Esophagus squamous epithelium (tissue), 5 donors: ENCODE data around the gene KPTN. TPM values are rescaled to one million over a fixed set of nuclear protein-coding genes. Genes with fewer than 3 reads are reported as not detected.

Experiments
- DNase-seq: peaks from one replicate; lab custom pipeline; 2025; lab: John Stamatoyannopoulos, UW
- H3K27ac ChIP-seq, 4 donors: fragments of 200-600 bp; sonication (generic); one replicate each; pipeline ENCODE4 v1.5.1; 2016 to 2019; ENCODE audit warnings: mild to moderate bottlenecking in 1 of 4
- H3K27me3 ChIP-seq, 4 donors: fragments of 200-600 bp; sonication (generic); 1 replicate in 3 of 4; 2 replicates in 1 of 4; pipeline versions ENCODE4 v1.5.1 to v1.6.0; 2017 to 2021; ENCODE audit warnings: antibody characterized with exemption in 1 of 4
- H3K36me3 ChIP-seq, 3 donors: fragments of 200-600 bp; sonication (generic); one replicate each; pipeline ENCODE4 v1.5.1; 2016 to 2019
- H3K4me1 ChIP-seq, 3 donors: fragments of 200-600 bp; sonication (generic); one replicate each; pipeline ENCODE4 v1.5.1; 2017 to 2019
- H3K4me3 ChIP-seq, 4 donors: fragments of 200-600 bp; sonication (generic); 1 replicate in 3 of 4; 2 replicates in 1 of 4; pipeline ENCODE4 v1.5.1; 2016 to 2019; ENCODE audit warnings: mild to moderate bottlenecking in 2 of 4, moderate library complexity in 1 of 4
- H3K9me3 ChIP-seq, 3 donors: fragments of 200-600 bp; sonication (generic); one replicate each; pipeline ENCODE4 v1.5.1; 2016 to 2019
- POLR2A ChIP-seq, 4 donors: fragments of 450-650 bp; IDR thresholded peaks; one replicate each; pipeline ENCODE4 v1.6.1; 2017; ENCODE audit warnings: antibody characterized with exemption in 4 of 4, mild to moderate bottlenecking in 4 of 4, moderate library complexity in 3 of 4
- WGBS, 2 donors: methylation state at CpG; one replicate each; pipeline ENCODE4 v1.1.5; 2018; 5-methylcytosine and 5-hydroxymethylcytosine counted together
- intact Hi-C: fragments of 100-400 bp; cut with DNase I; formaldehyde crosslinking; loops from one replicate; pipeline ENCODE4 v1.15.0; 2022
- total RNA-seq, 4 donors: library from RNA; depleted of rRNA; stranded (reverse); fragments of >200 nt; gene quantifications; one replicate each; pipeline ENCODE4 v1.1.0, GENCODE V29; 2016
- TF ChIP-seq, protein P1 (sequence below), 6 experiments: fragments of 450-650 bp in 4 of 6; fragments of 200-600 bp in 2 of 6; sonication (generic) in 2 of 6; IDR thresholded peaks; one replicate each; pipeline ENCODE4 v1.5.1; 2016 to 2019; ENCODE audit warnings: antibody characterized with exemption in 6 of 6, mild to moderate bottlenecking in 4 of 6, moderate library complexity in 4 of 6
- donor health status: DM: yes; HTN: yes; CAD: no.

KPTN gene
- total RNA-seq, 4 donors from 2014 or later: 5.6 to 9.4 (median 8.4) TPM

DNA sequence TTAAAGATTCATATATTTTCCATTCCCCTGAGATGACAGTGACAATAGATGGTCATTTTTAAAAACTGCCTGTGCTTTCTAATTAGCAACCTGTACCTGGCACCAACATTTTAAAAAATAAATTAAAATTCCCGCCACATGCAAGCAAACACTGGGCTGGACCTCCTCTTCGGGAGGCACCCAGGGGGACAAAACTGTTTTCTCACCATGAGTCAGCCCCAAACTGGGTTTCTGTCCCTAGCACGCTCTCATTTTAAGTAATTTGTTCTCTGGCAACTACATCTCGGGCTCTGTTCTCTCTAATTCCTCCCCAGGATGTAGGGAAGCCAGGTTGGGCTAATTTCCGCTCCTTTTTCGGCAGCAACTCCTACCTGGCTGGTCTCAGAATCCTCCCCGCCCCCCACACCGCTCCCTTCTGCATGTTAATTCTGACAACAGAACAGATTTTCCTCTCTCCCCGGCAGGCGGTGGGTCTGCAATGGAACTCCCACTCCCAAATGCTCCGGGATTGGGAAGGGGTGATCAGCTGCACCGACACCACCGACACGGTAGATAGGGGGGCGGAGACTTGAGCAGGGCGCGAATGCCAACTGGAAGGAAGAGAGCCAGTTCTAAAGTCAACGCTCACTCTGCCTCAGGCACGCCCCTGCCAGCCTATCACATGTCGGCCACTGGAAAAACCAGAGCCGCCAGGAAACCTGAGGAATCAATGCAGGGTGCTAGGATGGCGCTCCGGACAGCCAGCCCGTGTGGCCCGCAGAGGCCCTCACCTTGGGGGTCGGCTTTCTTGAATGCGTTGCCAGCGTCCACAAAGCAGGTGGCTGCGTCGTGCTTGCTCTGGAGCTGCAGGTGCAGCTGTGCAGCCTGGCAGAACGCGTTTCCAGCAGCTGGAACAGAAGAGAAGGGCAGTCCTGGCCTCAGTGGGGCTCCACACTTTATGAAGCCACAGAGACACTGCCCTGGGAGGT is 16.1 kb upstream of the KPTN start:
- WGBS, 2 donors: 72 to 88% methylated on average over 10 to 13 of the region's 32 CpGs
- Histone ChIP-seq H3K27me3 (no peaks in the 10 kb centered on the region), H3K4me3 (no peak overlapping the region), H3K9me3 (no peaks in the 10 kb centered on the region), H3K36me3 (peaks cover 25 to 98% (median 49%) of the 10 kb centered on the region in 3 donors), H3K27ac (no peak overlapping the region), H3K4me1 (peaks cover 0 to 22% (median 0%) of the 10 kb centered on the region in 3 donors)
- DNase-seq: no peak
- TF ChIP-seq, protein P1, sequence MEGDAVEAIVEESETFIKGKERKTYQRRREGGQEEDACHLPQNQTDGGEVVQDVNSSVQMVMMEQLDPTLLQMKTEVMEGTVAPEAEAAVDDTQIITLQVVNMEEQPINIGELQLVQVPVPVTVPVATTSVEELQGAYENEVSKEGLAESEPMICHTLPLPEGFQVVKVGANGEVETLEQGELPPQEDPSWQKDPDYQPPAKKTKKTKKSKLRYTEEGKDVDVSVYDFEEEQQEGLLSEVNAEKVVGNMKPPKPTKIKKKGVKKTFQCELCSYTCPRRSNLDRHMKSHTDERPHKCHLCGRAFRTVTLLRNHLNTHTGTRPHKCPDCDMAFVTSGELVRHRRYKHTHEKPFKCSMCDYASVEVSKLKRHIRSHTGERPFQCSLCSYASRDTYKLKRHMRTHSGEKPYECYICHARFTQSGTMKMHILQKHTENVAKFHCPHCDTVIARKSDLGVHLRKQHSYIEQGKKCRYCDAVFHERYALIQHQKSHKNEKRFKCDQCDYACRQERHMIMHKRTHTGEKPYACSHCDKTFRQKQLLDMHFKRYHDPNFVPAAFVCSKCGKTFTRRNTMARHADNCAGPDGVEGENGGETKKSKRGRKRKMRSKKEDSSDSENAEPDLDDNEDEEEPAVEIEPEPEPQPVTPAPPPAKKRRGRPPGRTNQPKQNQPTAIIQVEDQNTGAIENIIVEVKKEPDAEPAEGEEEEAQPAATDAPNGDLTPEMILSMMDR (IDR thresholded peaks at IDR 0.05): no peak
- no peak for TF ChIP-seq POLR2A (IDR thresholded peaks at IDR 0.05)
- intact Hi-C loops: no loop called here

DNA sequence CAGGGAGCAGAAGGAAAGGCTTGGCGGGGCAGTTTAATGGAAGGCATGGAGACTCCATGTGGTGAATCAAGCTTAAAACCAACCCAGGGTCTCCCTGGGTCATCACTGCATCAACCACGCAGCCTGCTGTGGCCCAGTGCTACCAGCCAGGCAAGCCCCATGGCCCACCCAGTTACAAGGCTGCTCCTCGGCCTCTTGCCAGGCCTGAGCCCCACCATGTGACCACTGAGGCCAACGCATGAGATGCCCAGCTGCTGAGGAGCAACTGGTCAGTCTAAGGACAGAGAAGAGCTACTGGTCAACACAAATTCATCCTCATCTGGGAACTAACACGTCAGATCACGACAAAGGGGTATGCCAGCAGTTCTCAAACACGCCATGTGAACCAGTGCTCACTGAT is 15.4 kb upstream of the KPTN start:
- H3K27ac ChIP-seq: no peak overlapping the region
- peaks cover 0 to 22% (median 0%) of the 10 kb centered on the region in 3 donors for H3K4me1 ChIP-seq
- H3K27me3 ChIP-seq: no peaks in the 10 kb centered on the region
- no peak for DNase-seq
- no peak for TF ChIP-seq POLR2A (IDR thresholded peaks at IDR 0.05)
- TF ChIP-seq, protein P1 (IDR thresholded peaks at IDR 0.05): no peak
- peaks cover 25 to 99% (median 49%) of the 10 kb centered on the region in 3 donors for H3K36me3 ChIP-seq
- H3K4me3 ChIP-seq: no peak overlapping the region
- 87 to 91% methylated on average over 4 to 6 of the region's 7 CpGs for WGBS, 2 donors
- H3K9me3 ChIP-seq: no peaks in the 10 kb centered on the region
- intact Hi-C loops: no loop called here

DNA sequence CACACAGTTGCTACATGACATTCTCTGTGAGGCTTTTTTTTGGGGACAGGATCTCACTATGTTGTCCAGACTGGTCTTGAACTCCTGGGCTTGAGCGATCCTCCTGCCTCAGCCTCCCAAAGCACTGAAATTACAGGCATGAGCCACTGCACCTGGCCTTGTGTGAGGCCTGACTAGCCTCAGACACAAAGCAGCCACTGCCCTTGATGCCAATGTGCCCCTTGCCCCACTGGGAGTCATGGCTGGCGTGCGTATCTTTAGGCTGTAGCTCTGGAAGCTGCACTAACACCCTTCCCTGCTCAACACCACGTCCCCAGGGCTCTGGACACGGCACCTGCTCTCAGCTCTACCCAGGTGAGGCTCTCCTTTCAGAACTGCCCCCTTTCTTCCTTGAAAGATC is 14.5 kb upstream of the KPTN start:
- Histone ChIP-seq H3K4me1 (peaks cover 0 to 22% (median 0%) of the 10 kb centered on the region in 3 donors), H3K4me3 (no peak overlapping the region), H3K9me3 (no peaks in the 10 kb centered on the region), H3K27ac (no peak overlapping the region), H3K27me3 (no peaks in the 10 kb centered on the region), H3K36me3 (peaks cover 25 to 99% (median 44%) of the 10 kb centered on the region in 3 donors)
- no peak for DNase-seq
- TF ChIP-seq, protein P1 (IDR thresholded peaks at IDR 0.05): no peak
- TF ChIP-seq POLR2A (IDR thresholded peaks at IDR 0.05): no peak
- intact Hi-C loops: no loop called here
- WGBS, 2 donors: 94 to 95% methylated on average over 3 to 5 of the region's 5 CpGs

DNA sequence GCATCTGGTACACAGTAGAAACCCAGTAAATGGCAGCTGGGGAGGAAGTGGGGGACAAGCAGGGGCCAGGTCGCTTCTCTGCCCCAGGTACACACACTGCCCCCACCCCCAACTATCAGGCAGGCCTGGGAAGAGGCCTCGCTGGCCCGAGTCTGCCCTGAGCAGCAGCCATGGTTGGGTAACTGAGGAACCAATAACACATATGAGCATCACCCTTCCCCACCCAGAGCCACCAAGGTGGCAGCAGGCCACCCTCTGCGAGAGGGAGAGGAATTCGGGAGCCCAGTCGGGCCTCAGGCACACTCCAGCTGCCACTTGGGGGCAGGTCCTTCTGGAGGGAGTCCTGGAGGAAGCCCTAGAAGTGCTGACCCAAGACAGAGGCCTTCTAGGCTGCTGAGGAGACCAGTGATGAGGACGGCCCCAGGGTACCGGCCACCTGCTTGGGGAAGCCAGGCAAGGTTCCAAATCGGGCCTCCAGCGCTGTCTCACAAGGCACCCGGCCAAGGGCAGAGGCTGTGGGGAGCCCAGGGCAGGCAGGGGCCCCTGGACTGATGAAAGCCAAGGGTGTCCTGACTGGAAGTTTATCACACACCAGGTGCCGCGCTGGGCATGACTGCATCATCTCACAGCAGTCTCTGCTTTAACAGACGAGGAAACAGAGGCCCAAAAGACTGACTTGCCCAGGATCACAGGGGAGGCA is 14.0 kb upstream of the KPTN start:
- no peak for DNase-seq
- Histone ChIP-seq H3K9me3 (no peaks in the 10 kb centered on the region), H3K36me3 (peaks cover 25 to 99% (median 39%) of the 10 kb centered on the region in 3 donors), H3K27me3 (no peaks in the 10 kb centered on the region), H3K4me1 (peaks cover 0 to 22% (median 0%) of the 10 kb centered on the region in 3 donors), H3K27ac (no peak overlapping the region), H3K4me3 (no peak overlapping the region)
- TF ChIP-seq, protein P1 (IDR thresholded peaks at IDR 0.05): no peak
- TF ChIP-seq POLR2A (IDR thresholded peaks at IDR 0.05): no peak
- WGBS, 2 donors: 71 to 77% methylated on average over 6 to 11 of the region's 14 CpGs
- intact Hi-C loops: no loop called here
